B cell (primary cell): ENCODE results near the gene TAX1BP1. TPM values are rescaled to one million over a fixed set of nuclear protein-coding genes. Genes with fewer than 3 reads are reported as not detected.

Experiments used
- ATAC-seq: fragments of 200-7000 bp; cut with Tn5 transposase; one replicate; pipeline ENCODE4 v1.10.0; 2021; ENCODE audit warnings: low read depth, mild to moderate bottlenecking, moderate number of reproducible peaks, moderate library complexity
- CTCF ChIA-PET: fragments of 350-600 bp; sonication (Branson Sonifier 250); formaldehyde crosslinking; loops from one replicate; lab custom pipeline; 2021; ENCODE audit warnings: antibody characterized with exemption, inconsistent platforms; lab: Charles Lee
- POLR2A ChIA-PET: fragments of 350-600 bp; sonication (Branson Sonifier 250); formaldehyde crosslinking; loops from one replicate; lab custom pipeline; 2021; ENCODE audit warnings: antibody characterized with exemption; lab: Charles Lee
- DNase-seq: peaks from one replicate; pipeline ENCODE4 v3.0.0; 2013
- H2AFZ ChIP-seq: 2 replicates; pipeline ENCODE4 v1.6.1; 2012; ENCODE audit warnings: mild to moderate bottlenecking, low read depth, low read length; ENCODE audit not compliant: insufficient read depth, poor library complexity, severe bottlenecking
- H3K27ac ChIP-seq, 2 donors: 1 replicate in 1 of 2; 2 replicates in 1 of 2; pipeline ENCODE4 v1.5.1; 2012 to 2013; ENCODE audit warnings: low read length in 2 of 2, mild to moderate bottlenecking in 2 of 2, moderate library complexity in 1 of 2
- H3K27me3 ChIP-seq, 4 experiments: fragments of 200-600 bp in 1 of 4; sonication (generic) in 1 of 4; replicated peaks in 1 of 4; 1 replicate in 2 of 4; 2 replicates in 2 of 4; pipeline versions ENCODE4 v1.6.1 to v1.7.0; 2013 to 2016; ENCODE audit warnings: low read length in 3 of 4, mild to moderate bottlenecking in 2 of 4, mixed read lengths in 1 of 4, moderate library complexity in 1 of 4; ENCODE audit not compliant: insufficient read depth in 4 of 4, control insufficient read depth in 3 of 4; ENCODE audit errors: control extremely low read depth in 1 of 4
- H3K36me3 ChIP-seq, 2 experiments: replicated peaks in 1 of 2; 1 replicate in 1 of 2; 2 replicates in 1 of 2; pipeline versions ENCODE4 v1.6.1 to v1.7.1; 2013; ENCODE audit warnings: low read length in 1 of 2; ENCODE audit not compliant: insufficient read depth in 2 of 2, control insufficient read depth in 1 of 2; ENCODE audit errors: control extremely low read depth in 1 of 2, extremely low read depth in 1 of 2
- H3K4me1 ChIP-seq, 2 donors: fragments of 200-600 bp in 1 of 2; sonication (generic) in 1 of 2; 1 replicate in 1 of 2; 2 replicates in 1 of 2; pipeline versions ENCODE4 v1.5.1 to v1.6.1; 2013 to 2017; ENCODE audit warnings: low read length in 2 of 2; ENCODE audit not compliant: control insufficient read depth in 2 of 2, insufficient read depth in 2 of 2
- H3K4me2 ChIP-seq: replicated peaks from 2 replicates; pipeline ENCODE3; 2012; ENCODE audit warnings: mild to moderate bottlenecking, low read depth, low read length; ENCODE audit not compliant: poor library complexity, severe bottlenecking
- H3K4me3 ChIP-seq, 5 experiments: fragments of 200-600 bp in 1 of 5; sonication (generic) in 1 of 5; 1 replicate in 3 of 5; 2 replicates in 2 of 5; pipeline versions ENCODE4 v1.5.1 to v1.7.0; 2011 to 2016; ENCODE audit warnings: low read length in 4 of 5, mild to moderate bottlenecking in 4 of 5, low read depth in 2 of 5, control low read depth in 1 of 5, moderate library complexity in 1 of 5; ENCODE audit not compliant: insufficient read depth in 1 of 5; ENCODE audit errors: control extremely low read depth in 1 of 5, extremely low read depth in 1 of 5
- H3K79me2 ChIP-seq: fragments of 200-600 bp; sonication (generic); one replicate; pipeline ENCODE4 v1.6.0; 2016; ENCODE audit warnings: low read length; ENCODE audit not compliant: control insufficient read depth, insufficient read depth
- H3K9ac ChIP-seq: fragments of 200-600 bp; sonication (generic); 2 replicates; pipeline ENCODE4 v1.6.1; 2017; ENCODE audit warnings: mild to moderate bottlenecking, low read length, moderate library complexity
- H3K9me3 ChIP-seq, 3 donors: one replicate each; pipeline versions ENCODE4 v1.6.1 to v1.7.1; 2013; ENCODE audit warnings: low read length in 2 of 3; ENCODE audit not compliant: control insufficient read depth in 2 of 3, insufficient read depth in 1 of 3; ENCODE audit errors: control extremely low read depth in 1 of 3
- H4K20me1 ChIP-seq: 2 replicates; pipeline ENCODE4 v1.6.0; 2012; ENCODE audit warnings: mild to moderate bottlenecking, low read length; ENCODE audit not compliant: insufficient read depth, control insufficient read depth, poor library complexity, severe bottlenecking
- H3K27ac Mint-ChIP-seq: one replicate; pipeline ENCODE4 v1.8.0; 2021; ENCODE audit warnings: mixed read lengths
- H3K27me3 Mint-ChIP-seq: one replicate; pipeline ENCODE4 v1.8.0; 2021; ENCODE audit warnings: mixed read lengths
- H3K4me1 Mint-ChIP-seq: one replicate; pipeline ENCODE4 v1.8.0; 2021; ENCODE audit warnings: mixed read lengths
- H3K4me3 Mint-ChIP-seq: one replicate; pipeline ENCODE4 v1.8.0; 2021; ENCODE audit warnings: mixed read lengths
- H3K9me3 Mint-ChIP-seq: one replicate; pipeline ENCODE4 v1.8.0; 2022; ENCODE audit warnings: mixed read lengths; ENCODE audit not compliant: insufficient read depth
- CTCF ChIP-seq: fragments of 200-600 bp; IDR thresholded peaks from one replicate; pipeline ENCODE4 v1.8.0; 2022; ENCODE audit warnings: antibody characterized with exemption, mild to moderate bottlenecking
- EZH2 ChIP-seq: IDR thresholded peaks from 2 replicates; pipeline ENCODE4 v1.6.1; 2012; ENCODE audit warnings: borderline replicate concordance, low read depth, mild to moderate bottlenecking, moderate library complexity, low read length; ENCODE audit not compliant: insufficient read depth, poor library complexity, severe bottlenecking
- WGBS: methylation state at CpG from one replicate; pipeline ENCODE4 v1.1.5; 2013; ENCODE audit warnings: missing lambda C conversion rate; ENCODE audit not compliant: insufficient coverage; 5-methylcytosine and 5-hydroxymethylcytosine counted together
- intact Hi-C: fragments of 100-400 bp; cut with micrococcal nuclease; formaldehyde crosslinking; loops from one replicate; pipeline ENCODE4 v1.10.0; 2022
- polyA plus RNA-seq: library from polyadenylated mRNA; depleted of rRNA; stranded (reverse); fragments of >200 nt; gene quantifications from 2 replicates; pipeline ENCODE4 v1.2.3, GENCODE V29; 2012
- total RNA-seq, 2 donors: library from RNA; stranded (reverse); fragments of 120-200 nt in 1 of 2; gene quantifications; 1 replicate in 1 of 2; 2 replicates in 1 of 2; pipeline versions ENCODE4 v1.2.3 to v1.2.4, GENCODE V29; 2013 to 2022

TAX1BP1 gene
- total and polyA plus RNA-seq, 2 donors (not counting 1 experiment from before 2014, with no cell fraction given): 43.1 to 104 TPM

- Histone ChIP-seq H3K4me1 (no peaks in the 10 kb centered on the region), H3K9ac (no peak overlapping the region), H3K9me3 (no peaks in the 10 kb centered on the region), H4K20me1 (no peaks in the 10 kb centered on the region), H2AFZ (no peak overlapping the region), H3K27me3 (no peaks in the 10 kb centered on the region), H3K79me2 (no peaks in the 10 kb centered on the region), H3K27ac (no peak overlapping the region), H3K36me3 (peaks cover 15 to 49% of the 10 kb centered on the region in 2 experiments), H3K4me2 (no peak overlapping the region), H3K4me3 (no peak overlapping the region)
- Mint-ChIP-seq H3K4me3 (no peak overlapping the region), H3K9me3 (no peaks in the 10 kb centered on the region), H3K27me3 (no peaks in the 10 kb centered on the region), H3K4me1 (no peaks in the 10 kb centered on the region), H3K27ac (no peak overlapping the region)
- CTCF ChIA-PET: no interaction called here
- DNase-seq (no peak), ATAC-seq (no peak)
- no peak for TF ChIP-seq EZH2
- no peak for TF ChIP-seq CTCF
- POLR2A ChIA-PET: no interaction called here
- no CpG with 5 or more reads among the region's 1 CpG for WGBS
- intact Hi-C loops: loop anchor here (5.0 kb wide), 1 partner anchor 41 kb away; no protein-coding TSS in a partner anchor
Measured at GRCh38 chr7:27793780-27794179, 53.8 kb downstream of the TAX1BP1 start.

- no peaks in the 10 kb centered on the region for H3K79me2 ChIP-seq
- no CpG with 5 or more reads among the region's 1 CpG for WGBS
- TF ChIP-seq EZH2: no peak
- no peak for TF ChIP-seq CTCF
- Mint-ChIP-seq H3K4me1 (no peaks in the 10 kb centered on the region), H3K27ac (no peak overlapping the region), H3K9me3 (no peaks in the 10 kb centered on the region), H3K4me3 (no peak overlapping the region), H3K27me3 (no peaks in the 10 kb centered on the region)
- no peaks in the 10 kb centered on the region for H4K20me1 ChIP-seq
- POLR2A ChIA-PET: no interaction called here
- CTCF ChIA-PET: no interaction called here
- no peak overlapping the region for H3K27ac ChIP-seq
- no peak overlapping the region for H3K4me2 ChIP-seq
- ATAC-seq: no peak
- H3K36me3 ChIP-seq: peaks cover 16 to 50% of the 10 kb centered on the region in 2 experiments
- H3K9ac ChIP-seq: no peak overlapping the region
- no peak for DNase-seq
- no peaks in the 10 kb centered on the region for H3K4me1 ChIP-seq
- no peak overlapping the region for H3K4me3 ChIP-seq
- intact Hi-C loops: no loop called here
- H3K9me3 ChIP-seq: no peaks in the 10 kb centered on the region
- H2AFZ ChIP-seq: no peak overlapping the region
- no peaks in the 10 kb centered on the region for H3K27me3 ChIP-seq
Measured at GRCh38 chr7:27795977-27796376, 56.0 kb downstream of the TAX1BP1 start.
